ENCODE data around the gene ADAP1.
A peak's percentile ranks its signal among the peaks of the same experiment; 100 is the strongest.
"Not testable (repeated sequence)": the region's sequence is repeated elsewhere in the genome, so short reads cannot be mapped to it uniquely, and the experiment has no call there.

The ADAP1 gene

DNA sequence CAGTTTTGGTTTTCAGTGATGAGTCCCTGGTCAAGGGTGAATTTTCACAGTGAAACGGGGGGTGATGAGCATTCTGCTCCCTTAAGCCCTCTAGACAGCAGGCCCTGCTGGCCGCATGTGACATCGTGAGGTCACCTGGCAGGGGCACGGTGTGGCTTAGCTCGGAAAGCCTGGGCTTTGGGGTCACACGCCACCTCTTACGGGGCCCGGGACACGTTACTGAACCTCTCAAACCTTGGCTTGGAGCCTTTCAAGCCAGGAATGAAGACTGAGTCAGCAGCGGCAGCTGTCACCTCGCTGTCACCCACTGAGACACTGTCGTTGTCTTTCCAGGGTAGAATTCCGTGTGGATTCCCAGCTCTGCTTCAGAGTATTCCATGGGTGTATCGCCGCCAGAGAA, 74.0 kb downstream of the ADAP1 start:
- no peak for DNase-seq (ENCODE audit: low read depth)

DNA sequence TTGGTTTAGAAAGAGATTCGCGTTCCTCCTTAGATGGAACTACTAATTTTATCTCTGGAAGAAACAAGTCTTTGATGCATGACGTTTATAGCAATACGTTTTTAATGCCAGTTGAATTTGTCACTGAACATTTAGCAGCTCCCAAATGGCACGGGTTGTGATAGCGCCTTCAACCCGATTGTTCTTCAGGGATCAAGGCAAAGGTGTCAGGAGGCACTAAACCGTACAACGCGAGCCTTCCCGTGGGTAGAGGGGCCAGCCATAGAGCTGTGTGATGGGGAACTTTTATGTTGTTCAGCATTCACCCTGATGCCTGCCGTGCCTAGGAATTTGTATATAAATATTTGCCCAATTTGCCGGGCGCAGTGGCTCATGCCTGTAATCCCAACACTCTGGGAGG, 74.8 kb downstream of the ADAP1 start:
- DNase-seq (ENCODE audit: low read depth): no peak

DNA sequence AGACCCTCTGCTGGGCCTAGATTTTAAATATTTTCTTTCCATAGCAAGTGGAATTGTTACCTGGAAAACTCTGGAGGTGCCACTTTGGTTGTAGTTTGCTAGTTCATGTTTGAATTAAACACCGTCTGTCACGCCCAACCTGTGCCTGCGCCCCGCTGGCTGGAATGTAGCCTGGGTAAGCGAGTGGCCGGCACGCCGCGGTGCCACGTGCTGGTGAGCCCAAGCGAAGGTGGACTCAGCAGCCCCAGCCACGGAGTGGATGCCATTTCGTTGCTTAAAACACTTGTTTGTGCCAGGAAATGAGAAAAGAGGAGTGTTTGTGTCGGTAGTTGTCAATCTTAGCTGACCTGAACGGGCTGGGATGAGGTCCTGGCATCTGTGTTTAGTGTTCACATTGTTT, 75.4 kb downstream of the ADAP1 start:
- DNase-seq (ENCODE audit: low read depth): no peak

DNA sequence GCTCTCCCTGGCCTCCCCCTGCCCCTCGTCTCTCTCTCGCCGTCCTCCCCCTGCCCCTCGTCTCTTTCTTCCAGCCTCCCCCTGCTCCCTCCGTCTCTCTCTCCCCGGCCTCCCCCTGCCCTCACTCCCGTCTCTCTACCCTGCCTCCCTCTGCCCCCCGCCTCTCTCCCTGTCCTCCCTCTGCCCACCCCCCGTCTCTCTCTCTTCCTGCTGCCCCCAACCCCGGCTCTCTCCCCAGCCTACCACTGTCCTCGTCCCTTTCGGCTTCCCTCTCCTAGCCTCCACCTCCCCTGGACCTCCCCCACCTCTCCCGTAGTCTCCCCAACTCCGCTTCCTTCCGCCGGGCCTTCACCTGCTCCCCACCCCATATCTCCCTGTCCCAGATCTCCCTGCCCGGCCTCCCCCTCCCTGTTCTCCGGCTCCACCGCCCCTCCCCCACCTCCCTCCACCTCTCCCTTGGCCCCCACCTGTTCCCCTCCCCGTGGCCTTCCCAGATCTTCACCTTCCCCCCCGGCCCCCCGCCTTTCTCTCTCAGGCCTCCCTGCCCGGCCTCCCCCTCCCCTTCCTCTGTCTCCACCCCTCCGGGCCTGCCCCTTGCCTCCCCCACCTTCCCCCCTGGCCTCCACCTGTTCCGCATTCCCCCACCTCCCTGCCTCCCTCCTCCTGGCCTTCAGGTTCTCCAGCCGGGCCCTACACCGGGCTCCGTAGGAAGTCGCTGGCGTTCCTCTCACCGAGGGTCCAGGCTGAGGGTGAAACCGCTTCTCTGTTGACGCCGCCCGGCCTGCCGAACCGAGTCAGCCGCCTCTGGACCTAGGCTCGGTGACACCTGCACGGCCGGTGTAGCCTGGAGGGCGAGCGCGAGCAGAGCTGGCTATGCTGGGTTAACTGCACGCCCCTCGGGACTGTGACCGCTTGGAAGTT, 76.9 kb downstream of the ADAP1 start:
- DNase-seq (ENCODE audit: low read depth): no peak

DNA sequence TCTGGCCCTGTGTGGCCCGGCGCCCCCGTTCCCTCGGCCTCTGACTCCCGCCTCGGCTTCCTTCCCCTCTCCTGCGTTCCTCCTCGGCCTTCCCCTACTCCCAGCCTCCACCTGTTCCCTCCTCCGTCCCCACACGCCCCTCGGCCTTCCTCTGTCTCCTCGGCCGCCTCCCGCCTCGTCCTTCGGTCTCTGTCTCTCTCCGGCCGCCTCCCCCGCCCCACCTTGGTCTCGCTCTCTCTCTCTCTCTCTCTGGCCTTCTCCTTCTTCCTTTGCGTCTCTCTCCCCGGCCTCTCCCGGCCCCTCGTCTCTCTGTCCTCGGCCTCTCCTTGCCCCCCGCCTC, 77.5 kb downstream of the ADAP1 start:
- DNase-seq (ENCODE audit: low read depth): no peak

DNA sequence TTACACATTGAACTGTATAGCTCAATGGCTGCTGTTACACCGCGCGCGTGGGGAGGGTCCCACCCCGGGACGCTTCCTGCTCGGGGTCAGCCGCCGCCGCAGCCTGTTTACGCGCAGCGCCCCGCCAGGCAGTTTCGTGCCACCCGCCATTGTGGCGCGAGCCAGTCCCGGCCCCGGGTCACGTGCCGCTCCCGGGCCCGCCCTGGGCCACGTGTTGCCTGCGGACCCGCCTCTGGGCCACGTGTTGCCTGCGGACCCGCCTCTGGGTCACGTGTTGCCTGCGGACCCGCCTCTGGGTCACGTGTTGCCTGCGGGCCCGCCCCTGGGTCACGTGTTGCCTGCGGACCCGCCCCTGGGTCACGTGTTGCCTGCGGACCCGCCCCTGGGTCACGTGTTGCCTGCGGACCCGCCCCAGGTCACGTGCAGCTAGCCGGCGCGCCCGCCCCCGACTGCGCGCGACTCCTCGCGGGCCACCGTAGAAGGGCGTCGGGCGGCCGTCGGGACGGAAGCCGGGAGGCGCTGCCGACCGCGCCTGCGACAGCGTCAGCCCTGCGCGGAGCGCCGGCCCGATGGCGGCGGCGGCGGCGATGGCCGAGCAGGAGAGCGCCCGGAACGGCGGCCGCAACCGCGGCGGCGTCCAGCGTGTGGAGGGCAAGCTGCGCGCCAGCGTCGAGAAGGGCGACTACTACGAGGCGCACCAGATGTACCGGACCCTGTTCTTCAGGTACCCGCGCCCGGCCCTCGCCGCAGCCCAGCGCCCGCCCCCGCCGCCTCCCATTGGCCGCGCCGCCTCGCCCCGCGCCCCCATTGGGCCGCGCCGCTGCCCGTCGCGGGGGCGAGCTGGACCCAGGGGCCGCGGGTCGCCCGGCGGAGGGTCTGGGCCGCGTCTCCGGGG, 78.2 kb downstream of the ADAP1 start, which contains the start of gene GET4:
GET4 (plus strand) TSS at position 478 of the 895 bp plus-strand sequence; CDS start at position 570, 92 bp downstream.
- DNase-seq (ENCODE audit: low read depth): peak; percentile 85

DNA sequence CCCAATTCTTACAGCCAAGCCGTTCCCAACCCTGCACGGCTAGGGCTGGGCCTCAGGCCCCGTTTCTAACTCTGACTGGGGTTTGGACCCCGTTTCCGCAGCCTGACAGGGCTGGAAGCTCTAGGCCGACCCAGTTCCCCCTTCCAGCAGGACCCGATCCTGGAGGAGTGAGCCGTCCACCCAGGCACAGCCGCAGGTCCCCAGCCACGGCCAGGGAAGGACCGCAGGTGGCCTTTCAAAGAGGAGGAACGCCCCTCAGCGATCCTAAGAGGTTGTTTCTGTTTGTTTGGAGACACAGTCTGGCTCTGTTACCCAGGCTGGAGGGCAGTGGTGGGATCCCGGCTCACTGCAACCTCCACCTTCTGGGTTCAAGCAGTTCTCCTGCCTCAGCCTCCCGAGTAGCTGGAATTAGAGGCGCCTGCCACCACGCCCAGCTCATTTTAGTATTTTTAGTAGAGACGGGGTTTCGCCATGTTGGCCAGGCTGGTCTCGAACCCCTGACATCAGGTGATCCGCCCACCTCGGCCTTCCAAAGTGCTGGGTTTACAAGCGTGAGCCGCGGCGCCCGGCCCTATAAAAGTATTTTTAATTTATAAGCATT, 78.9 kb downstream of the ADAP1 start:
- no peak for DNase-seq (ENCODE audit: low read depth)

DNA sequence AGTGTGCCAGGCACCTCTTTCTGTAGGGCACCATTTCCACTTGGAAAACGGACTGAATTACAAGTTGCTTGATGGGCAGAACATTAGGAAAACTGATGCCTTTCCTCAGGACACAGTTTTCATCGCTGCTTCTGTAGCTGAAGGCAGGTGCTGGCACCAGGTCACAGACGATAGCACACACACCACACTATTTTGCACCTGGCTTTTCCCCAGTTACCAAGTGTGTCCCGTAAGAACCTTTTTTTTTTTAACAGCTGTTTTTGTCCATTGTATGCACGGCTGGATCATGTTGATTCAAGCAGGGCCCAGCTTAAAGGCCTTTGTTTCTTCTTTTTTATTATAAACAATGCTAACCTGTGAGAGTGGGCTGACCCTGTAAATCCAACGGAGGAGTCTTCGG, 79.4 kb downstream of the ADAP1 start:
- no peak for DNase-seq (ENCODE audit: low read depth)

DNA sequence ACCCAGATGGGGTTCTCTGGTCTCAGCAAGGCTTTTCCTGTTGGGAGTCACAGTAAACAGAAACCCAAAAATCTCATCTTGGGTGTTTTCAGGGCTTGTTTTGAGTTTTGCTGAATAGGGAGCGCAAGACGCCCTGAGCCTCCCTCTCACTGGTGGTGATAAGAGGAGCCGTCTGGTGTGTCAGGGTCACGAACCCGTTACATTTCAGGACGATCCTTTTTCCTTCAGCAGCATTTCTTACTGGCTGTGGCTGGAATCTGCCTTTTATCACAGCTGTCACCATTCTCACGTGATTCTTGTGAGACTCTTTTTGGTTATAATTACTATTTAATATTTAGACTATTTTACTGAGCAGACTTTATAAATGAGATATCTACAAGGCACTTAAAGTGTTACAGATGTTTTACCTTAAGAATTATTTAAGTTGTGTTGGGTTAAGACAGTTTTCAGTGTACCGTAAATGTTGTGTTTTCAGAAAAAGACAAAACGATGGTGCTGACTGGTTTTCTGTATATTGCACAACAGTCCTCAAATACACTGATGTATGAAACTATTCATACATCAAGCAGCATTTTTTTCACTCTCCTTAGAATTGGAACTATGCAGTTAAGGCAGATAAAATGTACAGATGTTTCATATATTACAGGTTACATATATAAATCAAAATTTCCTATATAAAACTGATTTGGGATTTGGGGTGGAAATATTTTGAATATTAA, 80.3 kb downstream of the ADAP1 start:
- DNase-seq (ENCODE audit: low read depth): no peak

DNA sequence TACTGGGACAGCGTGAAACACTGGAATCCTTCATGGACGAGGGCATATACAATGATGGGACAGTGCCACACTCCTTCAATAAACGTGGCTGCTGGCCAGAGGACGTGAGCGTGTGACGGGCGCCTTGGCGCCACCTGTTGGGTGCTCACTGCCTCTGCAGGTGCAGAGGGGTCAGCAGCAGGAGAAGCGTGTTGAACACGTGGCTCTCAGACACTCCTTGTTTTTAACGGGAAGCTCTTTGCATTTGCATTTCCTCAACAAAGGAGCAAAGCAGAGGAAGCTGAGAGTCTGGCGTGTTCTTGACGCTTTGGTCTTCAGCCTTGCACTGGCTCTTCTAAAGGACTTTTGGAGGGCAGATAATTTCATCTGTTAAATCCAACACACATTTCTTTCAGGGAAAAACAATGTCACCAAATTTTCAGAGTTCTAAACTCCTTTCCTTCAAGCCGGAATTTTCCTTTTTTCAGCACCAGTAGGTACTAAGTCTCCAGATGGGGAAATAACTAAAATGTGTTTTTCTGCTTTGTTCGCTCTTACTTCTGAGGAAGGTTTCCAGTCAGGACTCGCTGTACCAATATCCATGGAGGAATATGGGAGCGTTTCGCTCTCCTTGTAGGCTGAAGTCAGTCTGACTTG, 81.0 kb downstream of the ADAP1 start:
- peak; percentile 57 for DNase-seq (ENCODE audit: low read depth)

DNA sequence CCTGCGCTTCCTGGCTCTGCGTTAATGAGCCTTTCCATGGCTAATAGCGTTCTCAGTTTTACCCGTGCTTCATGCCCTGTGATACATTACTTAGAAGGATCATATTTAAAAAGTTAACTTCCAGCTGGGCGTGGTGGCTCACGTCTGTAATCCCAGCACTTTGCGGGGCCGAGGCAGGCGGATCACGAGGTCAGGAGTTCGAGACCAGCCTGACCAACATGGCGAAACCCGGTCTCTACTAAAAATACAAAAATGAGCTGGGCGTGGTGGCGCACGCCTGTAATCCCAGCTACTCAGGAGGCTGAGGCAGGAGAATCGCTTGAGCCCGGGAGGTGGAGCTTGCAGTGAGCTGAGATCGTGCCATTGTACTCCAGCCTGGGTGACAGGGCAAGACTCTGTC, 81.8 kb downstream of the ADAP1 start:
- not testable (repeated sequence) for DNase-seq (ENCODE audit: low read depth)

DNA sequence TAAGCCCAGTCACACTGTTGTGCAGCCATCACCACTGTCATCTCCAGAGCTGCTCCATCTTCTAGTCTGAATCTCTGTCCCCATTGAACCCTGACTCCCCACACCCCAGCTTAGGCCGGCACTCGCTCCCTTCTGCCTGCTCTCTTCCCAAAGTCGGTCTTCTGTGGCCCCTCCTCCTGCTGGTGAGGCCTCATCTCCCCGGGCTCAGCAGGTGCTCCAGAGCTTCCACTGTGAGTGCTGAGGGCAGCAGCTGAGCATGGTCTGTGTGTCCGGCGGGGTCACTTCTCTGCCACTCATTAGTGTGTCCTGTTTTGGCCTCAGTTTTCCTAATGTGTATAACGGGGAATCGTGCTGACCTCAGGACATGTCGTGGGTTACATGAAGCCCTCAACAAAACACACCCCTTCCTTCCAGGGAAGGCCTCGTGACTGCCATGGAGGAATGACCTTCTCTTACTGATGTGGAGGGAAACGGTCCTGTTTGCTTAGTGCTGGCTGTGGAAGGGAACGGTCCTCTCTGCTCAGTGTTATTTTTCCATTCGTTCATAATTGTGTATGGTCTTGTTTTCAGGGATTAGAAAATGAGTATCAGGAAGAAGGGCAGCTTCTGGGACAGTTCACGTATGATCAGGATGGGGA, 82.5 kb downstream of the ADAP1 start:
- DNase-seq (ENCODE audit: low read depth): no peak

DNA sequence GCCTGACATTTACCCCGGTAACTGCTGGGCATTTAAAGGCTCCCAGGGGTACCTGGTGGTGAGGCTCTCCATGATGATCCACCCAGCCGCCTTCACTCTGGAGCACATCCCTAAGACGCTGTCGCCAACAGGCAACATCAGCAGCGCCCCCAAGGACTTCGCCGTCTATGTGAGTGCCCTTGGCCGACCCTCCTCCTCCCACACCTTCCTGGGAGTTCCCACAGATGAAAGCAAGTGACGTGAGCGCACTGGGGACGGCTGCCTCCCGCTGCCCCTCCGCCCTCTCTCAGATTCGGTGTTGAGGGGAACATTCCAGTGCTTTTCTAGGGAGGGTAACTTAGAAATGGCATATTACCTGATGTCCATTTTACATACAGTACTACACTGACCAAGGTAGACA, 85.1 kb downstream of the ADAP1 start:
- DNase-seq (ENCODE audit: low read depth): no peak

DNA sequence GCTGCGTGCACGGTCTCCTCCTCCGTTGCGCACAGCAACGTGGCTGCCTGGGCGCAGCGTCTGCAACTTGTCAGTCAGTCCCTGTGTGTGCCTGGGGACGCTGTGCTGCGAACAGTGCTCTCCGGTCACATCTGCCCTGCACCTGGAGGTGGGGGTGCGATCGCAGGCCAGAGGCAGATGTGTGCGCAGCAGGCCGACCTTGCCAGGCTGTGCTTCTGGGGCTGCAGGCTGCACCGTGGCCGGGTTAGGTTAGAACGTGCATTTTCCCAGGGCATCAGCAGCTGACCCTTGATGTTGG, 86.3 kb downstream of the ADAP1 start:
- no peak for DNase-seq (ENCODE audit: low read depth)

DNA sequence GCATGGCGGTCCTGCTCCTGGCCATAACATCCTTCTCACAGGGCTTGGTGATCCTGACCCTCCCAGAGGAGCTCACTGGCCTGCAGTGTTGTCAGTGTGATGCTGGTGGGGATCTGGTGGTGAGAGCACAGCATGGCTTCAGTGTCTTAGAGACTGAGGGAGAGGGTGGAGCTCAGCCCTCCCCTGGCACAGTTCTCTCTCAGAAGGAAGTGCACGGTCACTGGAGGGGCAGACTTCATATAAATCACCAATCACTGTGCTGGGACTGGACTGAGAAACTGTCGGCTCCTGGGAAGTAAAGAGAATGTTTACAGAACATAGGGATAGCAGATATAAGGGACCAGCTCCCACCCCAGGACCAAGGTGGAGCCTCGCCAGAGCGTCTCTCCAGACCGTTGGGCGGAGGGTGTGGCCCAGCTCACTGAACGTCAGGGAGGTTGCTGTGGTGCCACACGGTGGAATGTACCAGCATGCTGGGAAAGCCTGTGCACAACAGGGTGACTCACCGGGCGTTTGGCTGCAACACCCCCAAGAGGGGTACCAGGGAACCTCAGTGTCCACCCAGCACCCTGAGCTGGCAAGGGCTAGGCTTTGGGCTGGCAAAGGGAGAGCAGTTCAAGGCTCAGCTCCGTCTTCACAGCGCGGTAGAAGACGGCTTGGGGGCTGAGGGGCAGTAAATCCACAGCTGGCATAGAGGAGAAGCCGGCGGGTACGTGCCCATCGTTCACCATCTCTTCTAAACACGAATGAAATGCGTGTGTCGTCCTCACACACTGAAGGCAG, 86.9 kb downstream of the ADAP1 start:
- DNase-seq (ENCODE audit: low read depth): peak; percentile 22

DNA sequence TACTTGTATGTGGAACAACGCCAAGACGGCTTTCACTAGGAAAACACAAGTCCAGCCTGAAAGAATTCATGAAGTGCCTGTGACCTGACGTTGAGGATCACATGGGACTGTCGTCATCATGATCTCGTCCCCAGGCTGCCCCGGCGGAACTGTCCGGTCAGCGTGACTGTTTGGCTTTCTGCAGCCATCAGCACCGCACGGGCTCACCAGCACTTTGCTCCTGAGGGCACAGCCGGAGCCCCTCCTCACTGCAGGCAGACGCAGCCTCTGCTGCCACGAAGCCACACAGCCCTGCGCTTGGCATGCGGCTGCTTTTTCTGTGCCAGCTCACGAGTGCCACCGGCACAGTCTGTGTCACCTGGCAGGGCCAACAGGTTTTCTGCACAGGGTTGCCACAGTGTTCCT, 87.5 kb downstream of the ADAP1 start:
- DNase-seq (ENCODE audit: low read depth): peak; percentile 72

DNA sequence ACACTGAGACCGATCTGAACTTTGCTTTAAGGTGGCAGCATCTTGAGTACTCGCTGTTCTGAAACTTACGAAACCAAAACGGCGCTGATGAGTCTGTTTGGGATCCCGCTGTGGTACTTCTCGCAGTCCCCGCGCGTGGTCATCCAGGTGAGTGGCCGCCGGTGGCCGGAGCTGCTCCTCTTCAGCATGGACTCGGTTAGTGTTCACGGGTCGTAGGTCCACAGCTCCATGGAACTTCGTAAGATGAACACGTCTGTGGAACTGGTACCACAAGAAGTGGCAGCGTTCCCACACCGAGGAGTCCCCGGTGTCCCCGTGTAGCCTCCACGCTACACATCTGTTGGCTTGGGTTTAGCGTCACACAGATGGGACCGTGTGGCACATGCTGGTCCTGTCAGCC, 88.6 kb downstream of the ADAP1 start:
- DNase-seq (ENCODE audit: low read depth): no peak

DNA sequence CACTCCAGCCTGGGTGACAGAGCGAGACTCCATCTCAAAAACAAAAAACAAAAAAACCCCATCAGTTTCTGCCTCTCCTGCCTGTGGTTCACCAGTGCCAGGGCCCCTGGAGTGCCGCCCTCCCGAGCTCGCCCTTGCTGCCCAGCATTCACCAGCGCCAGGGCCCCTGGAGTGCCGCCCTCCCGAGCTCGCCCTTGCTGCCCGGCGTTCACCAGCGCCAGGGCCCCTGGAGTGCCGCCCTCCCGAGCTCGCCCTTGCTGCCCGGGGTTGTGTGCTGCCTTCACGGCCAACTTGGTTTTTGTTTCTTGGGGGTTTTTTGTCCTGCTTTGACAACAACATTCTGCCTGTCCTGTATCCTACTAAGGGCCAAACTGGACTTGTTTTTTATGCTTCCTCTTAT, 91.4 kb downstream of the ADAP1 start:
- DNase-seq (ENCODE audit: low read depth): no peak

DNA sequence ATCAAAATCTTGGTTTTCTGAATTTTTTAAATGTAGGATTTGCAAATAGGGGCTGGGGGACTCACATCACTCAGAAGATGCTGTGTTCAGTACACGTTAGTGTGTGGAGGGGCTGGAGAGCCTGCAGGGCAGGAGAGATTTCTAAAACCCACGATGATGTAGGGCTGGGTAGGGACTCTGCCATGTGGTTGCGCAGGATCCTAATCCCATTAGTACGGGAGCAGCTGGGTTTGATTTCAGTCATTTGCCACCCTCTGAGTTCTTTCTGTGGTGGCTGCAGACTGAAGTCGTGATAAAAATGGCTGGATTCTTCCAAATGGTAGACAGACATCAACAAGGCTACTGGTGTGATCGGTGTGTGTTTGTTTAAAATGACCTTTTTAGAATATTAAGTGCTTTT, 92.3 kb downstream of the ADAP1 start:
- no peak for DNase-seq (ENCODE audit: low read depth)

DNA sequence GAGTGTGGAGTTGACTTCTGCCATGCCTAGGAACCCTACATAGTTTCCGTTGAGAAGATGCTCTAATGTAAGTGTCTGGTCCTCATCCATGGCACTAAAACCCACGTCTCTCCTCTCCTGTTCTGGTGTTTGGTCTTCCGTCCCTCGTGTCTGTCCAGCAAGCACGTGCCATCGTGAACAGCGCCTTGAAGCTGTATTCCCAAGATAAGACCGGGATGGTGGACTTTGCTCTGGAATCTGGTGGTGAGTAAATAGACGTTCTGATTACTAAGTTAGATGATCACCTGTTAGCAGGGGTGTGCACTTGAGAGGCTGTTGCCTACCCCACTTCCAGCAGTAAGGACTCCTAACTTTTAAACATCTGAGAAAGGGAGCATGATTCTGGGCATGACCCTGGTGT, 93.3 kb downstream of the ADAP1 start:
- DNase-seq (ENCODE audit: low read depth): no peak
